ENCODE measurements around the gene DBI.
"Not testable (repeated sequence)": the region's sequence is repeated elsewhere in the genome, so short reads cannot be mapped to it uniquely, and the experiment has no call there.

DBI gene

GRCh38 chr2:119349289-119349688 is 17.5 kb upstream of the DBI start:
- no peaks in the 10 kb centered on the region for H3K4me1 Mint-ChIP-seq (ENCODE audit: low read depth)
- H3K36me3 Mint-ChIP-seq = peaks cover 3% of the 10 kb centered on the region
- no peak overlapping the region for H3K27ac Mint-ChIP-seq
- no peak overlapping the region for H3K4me3 Mint-ChIP-seq
- no peaks in the 10 kb centered on the region for H3K9me3 Mint-ChIP-seq (ENCODE audit: low read depth)
- no peaks in the 10 kb centered on the region for H3K27me3 Mint-ChIP-seq

- Mint-ChIP-seq H3K4me1 (ENCODE audit: low read depth) (no peaks in the 10 kb centered on the region), H3K4me3 (no peak overlapping the region), H3K27ac (no peak overlapping the region), H3K36me3 (peaks cover 3% of the 10 kb centered on the region), H3K9me3 (ENCODE audit: low read depth) (no peaks in the 10 kb centered on the region), H3K27me3 (no peaks in the 10 kb centered on the region)
Observed at GRCh38 chr2:119350311-119350998, 16.3 kb upstream of the DBI start.

GRCh38 chr2:119352357-119352756 is 14.4 kb upstream of the DBI start:
- Mint-ChIP-seq H3K4me1 (ENCODE audit: low read depth) (no peaks in the 10 kb centered on the region), H3K36me3 (peaks cover 3% of the 10 kb centered on the region), H3K27ac (no peak overlapping the region), H3K27me3 (no peaks in the 10 kb centered on the region), H3K4me3 (no peak overlapping the region), H3K9me3 (ENCODE audit: low read depth) (no peaks in the 10 kb centered on the region)

- Mint-ChIP-seq H3K9me3 (ENCODE audit: low read depth) (no peaks in the 10 kb centered on the region), H3K27ac (no peak overlapping the region), H3K36me3 (peaks cover 3% of the 10 kb centered on the region), H3K27me3 (no peaks in the 10 kb centered on the region), H3K4me1 (ENCODE audit: low read depth) (peaks cover 2% of the 10 kb centered on the region), H3K4me3 (no peak overlapping the region)
Observed at GRCh38 chr2:119354860-119355259, 11.9 kb upstream of the DBI start.

- Mint-ChIP-seq H3K4me3 (no peak overlapping the region), H3K4me1 (ENCODE audit: low read depth) (peaks cover 21% of the 10 kb centered on the region), H3K27ac (no peak overlapping the region), H3K9me3 (ENCODE audit: low read depth) (no peaks in the 10 kb centered on the region), H3K27me3 (no peaks in the 10 kb centered on the region), H3K36me3 (no peaks in the 10 kb centered on the region)
Observed at GRCh38 chr2:119359774-119360173, 7.0 kb upstream of the DBI start.

- Mint-ChIP-seq H3K4me3 (no peak overlapping the region), H3K27me3 (no peaks in the 10 kb centered on the region), H3K36me3 (no peaks in the 10 kb centered on the region), H3K9me3 (ENCODE audit: low read depth) (no peaks in the 10 kb centered on the region), H3K4me1 (ENCODE audit: low read depth) (peaks cover 27% of the 10 kb centered on the region), H3K27ac (no peak overlapping the region)
Observed at GRCh38 chr2:119360423-119360966, 6.3 kb upstream of the DBI start.

GRCh38 chr2:119364798-119365197 is 2.0 kb upstream of the DBI start:
- H3K9me3 Mint-ChIP-seq (ENCODE audit: low read depth) = no peaks in the 10 kb centered on the region
- H3K27ac Mint-ChIP-seq = peak overlapping the region; percentile 98
- peaks cover 50% of the 10 kb centered on the region for H3K4me1 Mint-ChIP-seq (ENCODE audit: low read depth)
- peak overlapping the region; percentile 99 for H3K4me3 Mint-ChIP-seq
- peaks cover 10% of the 10 kb centered on the region for H3K36me3 Mint-ChIP-seq
- no peaks in the 10 kb centered on the region for H3K27me3 Mint-ChIP-seq

GRCh38 chr2:119365436-119365835 is 1.3 kb upstream of the DBI start:
- peak overlapping the region; percentile 99 for H3K4me3 Mint-ChIP-seq
- peak overlapping the region; percentile 98 for H3K27ac Mint-ChIP-seq
- H3K9me3 Mint-ChIP-seq (ENCODE audit: low read depth) = no peaks in the 10 kb centered on the region
- peaks cover 14% of the 10 kb centered on the region for H3K36me3 Mint-ChIP-seq
- no peaks in the 10 kb centered on the region for H3K27me3 Mint-ChIP-seq
- peaks cover 52% of the 10 kb centered on the region for H3K4me1 Mint-ChIP-seq (ENCODE audit: low read depth)

- peaks cover 15% of the 10 kb centered on the region for H3K36me3 Mint-ChIP-seq
- H3K4me3 Mint-ChIP-seq = peak overlapping the region; percentile 99
- H3K9me3 Mint-ChIP-seq (ENCODE audit: low read depth) = no peaks in the 10 kb centered on the region
- no peaks in the 10 kb centered on the region for H3K27me3 Mint-ChIP-seq
- H3K4me1 Mint-ChIP-seq (ENCODE audit: low read depth) = peaks cover 52% of the 10 kb centered on the region
- peak overlapping the region; percentile 98 for H3K27ac Mint-ChIP-seq
Observed at GRCh38 chr2:119366161-119366648, 572 bp upstream of the DBI start.

GRCh38 chr2:119367472-119368099 is 809 bp downstream of the DBI start:
- Mint-ChIP-seq H3K27ac (peak overlapping the region; percentile 98), H3K4me3 (peak overlapping the region; percentile 99), H3K27me3 (no peaks in the 10 kb centered on the region), H3K4me1 (ENCODE audit: low read depth) (peaks cover 49% of the 10 kb centered on the region), H3K36me3 (peaks cover 29% of the 10 kb centered on the region), H3K9me3 (ENCODE audit: low read depth) (no peaks in the 10 kb centered on the region)

GRCh38 chr2:119369845-119370244 is 3.1 kb downstream of the DBI start:
- no peaks in the 10 kb centered on the region for H3K27me3 Mint-ChIP-seq
- H3K9me3 Mint-ChIP-seq (ENCODE audit: low read depth) = no peaks in the 10 kb centered on the region
- H3K4me1 Mint-ChIP-seq (ENCODE audit: low read depth) = peaks cover 32% of the 10 kb centered on the region
- peak overlapping the region; percentile 12 for H3K27ac Mint-ChIP-seq
- no peak overlapping the region for H3K4me3 Mint-ChIP-seq
- H3K36me3 Mint-ChIP-seq = peaks cover 50% of the 10 kb centered on the region

- no peak overlapping the region for H3K27ac Mint-ChIP-seq
- no peaks in the 10 kb centered on the region for H3K9me3 Mint-ChIP-seq (ENCODE audit: low read depth)
- H3K4me3 Mint-ChIP-seq = no peak overlapping the region
- no peaks in the 10 kb centered on the region for H3K27me3 Mint-ChIP-seq
- H3K4me1 Mint-ChIP-seq (ENCODE audit: low read depth) = peaks cover 20% of the 10 kb centered on the region
- H3K36me3 Mint-ChIP-seq = peaks cover 55% of the 10 kb centered on the region
Observed at GRCh38 chr2:119371111-119371510, 4.3 kb downstream of the DBI start.

GRCh38 chr2:119372778-119373568 is 6.2 kb downstream of the DBI start:
- Mint-ChIP-seq H3K36me3 (peaks cover 53% of the 10 kb centered on the region), H3K27me3 (no peaks in the 10 kb centered on the region), H3K9me3 (ENCODE audit: low read depth) (no peaks in the 10 kb centered on the region), H3K27ac (no peak overlapping the region), H3K4me3 (no peak overlapping the region), H3K4me1 (ENCODE audit: low read depth) (peaks cover 13% of the 10 kb centered on the region)

GRCh38 chr2:119373907-119374745 is 7.3 kb downstream of the DBI start:
- H3K9me3 Mint-ChIP-seq (ENCODE audit: low read depth); H3K27ac Mint-ChIP-seq; H3K4me1 Mint-ChIP-seq (ENCODE audit: low read depth); H3K4me3 Mint-ChIP-seq; H3K27me3 Mint-ChIP-seq: not testable (repeated sequence)
- peaks cover 47% of the 10 kb centered on the region for H3K36me3 Mint-ChIP-seq

Measured in activated naive CD8-positive, alpha-beta T cell (primary cell).